GM19468 (cell line): ENCODE data around the gene OSBPL10.

Experiments
- ATAC-seq: cut with Tn5 transposase; IDR thresholded peaks from one replicate; pipeline ENCODE4 v1.9.1; 2021; ENCODE audit warnings: mild to moderate bottlenecking, moderate library complexity, moderate number of reproducible peaks; ENCODE audit not compliant: unreplicated experiment; ENCODE audit errors: extremely low read depth

Gene OSBPL10

DNA sequence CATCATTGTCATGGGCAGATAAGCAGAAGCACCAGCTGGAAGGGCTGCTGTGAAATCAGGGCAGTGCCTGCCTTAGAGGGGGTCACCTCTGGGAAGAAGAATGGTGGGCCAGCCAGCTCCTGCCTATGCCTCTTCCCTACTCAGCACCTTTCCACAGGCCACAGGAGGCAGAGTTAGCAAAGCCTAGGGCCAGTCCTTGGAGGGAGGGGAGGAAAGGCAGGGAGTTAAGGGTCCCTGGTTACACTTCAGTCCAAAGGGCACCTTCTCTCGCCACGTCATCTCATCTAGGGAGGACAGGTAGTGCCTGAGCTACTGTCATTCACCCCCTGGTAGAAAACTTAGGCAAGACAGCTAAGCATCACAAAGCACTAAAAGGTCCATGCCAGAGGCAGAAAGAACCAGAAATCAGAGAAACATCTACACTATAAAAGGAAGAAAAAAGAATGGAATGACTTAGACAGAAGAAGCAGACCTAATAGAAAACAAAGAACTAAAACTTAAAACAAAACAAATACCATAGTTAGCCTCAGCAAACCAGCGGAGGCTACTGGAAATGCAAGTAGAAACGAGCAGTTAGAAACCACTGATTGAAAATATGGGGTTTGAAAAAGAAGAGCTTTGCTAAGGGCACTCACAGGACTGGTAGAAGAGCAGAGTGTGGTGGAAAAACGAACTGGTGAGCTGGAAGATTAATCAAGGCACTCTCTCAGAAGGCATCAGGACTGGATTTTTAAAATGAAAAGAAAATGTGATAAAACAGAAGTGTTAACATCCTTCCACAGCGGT is 84.2 kb downstream of the OSBPL10 start:
- no peak for ATAC-seq

DNA sequence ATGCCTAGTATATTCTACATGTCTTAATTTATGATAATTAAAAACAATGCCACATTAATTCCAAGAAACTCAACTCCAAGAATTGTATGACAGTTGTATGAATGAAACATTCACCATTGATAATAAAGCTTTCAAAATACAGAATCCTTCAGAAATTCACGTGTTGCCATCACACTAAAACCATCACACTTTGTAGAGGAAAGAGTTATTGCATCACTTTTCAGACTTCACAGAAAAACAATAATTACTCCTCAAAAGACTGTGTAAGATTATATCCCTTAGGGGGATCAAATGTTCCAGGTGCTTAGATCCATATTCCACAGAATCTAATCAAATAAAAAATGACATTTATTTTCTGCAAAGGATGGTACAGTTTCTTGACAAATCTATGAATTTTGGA is 85.0 kb downstream of the OSBPL10 start:
- no peak for ATAC-seq

DNA sequence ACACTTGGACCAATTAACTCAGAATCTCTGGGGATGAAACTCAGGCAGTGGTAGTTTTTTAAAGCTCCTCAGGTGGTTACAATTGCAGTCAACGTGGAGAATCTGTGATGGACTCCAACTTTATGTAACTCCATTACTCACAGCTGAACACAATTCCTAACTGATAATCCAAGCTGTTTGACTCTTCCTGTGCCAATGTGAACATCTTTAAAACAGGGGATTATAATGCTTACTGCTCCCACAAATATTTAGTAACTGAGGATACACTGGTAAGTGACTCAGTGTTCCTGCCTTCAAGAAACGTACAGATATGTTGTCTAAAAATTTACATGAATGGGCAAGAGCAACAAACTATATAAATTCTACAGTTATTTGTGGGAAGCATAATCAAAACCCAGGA is 85.6 kb downstream of the OSBPL10 start:
- ATAC-seq = no peak

DNA sequence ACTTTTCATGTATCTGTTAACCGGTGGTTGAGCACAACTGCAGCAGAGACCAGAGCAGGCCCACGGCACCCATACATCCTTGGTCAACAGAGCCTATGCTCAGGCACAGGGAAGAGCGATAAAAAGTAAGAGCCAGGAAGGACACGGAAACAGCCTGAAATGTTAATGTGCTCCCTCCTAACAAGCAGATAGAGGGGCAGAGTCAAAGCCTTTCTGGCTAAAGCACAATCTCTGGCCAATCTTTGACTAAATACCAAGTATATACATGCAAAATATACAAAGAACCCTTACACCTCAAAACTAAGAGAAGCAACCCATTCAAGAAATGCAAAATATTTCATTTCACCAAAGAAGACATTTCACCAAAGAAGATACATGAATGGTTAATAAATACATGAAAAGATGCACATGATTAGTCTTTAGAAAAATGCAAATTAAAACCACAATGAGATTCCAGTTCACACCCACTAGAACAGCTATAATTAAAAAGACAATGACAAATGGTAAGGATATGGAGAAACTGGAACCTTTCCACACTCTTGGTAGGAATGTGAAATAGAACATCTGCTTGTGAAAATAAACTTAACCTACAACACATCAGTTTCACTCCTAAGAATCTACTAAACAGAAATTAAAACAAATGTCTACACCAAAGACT is 88.0 kb downstream of the OSBPL10 start:
- ATAC-seq = no peak

DNA sequence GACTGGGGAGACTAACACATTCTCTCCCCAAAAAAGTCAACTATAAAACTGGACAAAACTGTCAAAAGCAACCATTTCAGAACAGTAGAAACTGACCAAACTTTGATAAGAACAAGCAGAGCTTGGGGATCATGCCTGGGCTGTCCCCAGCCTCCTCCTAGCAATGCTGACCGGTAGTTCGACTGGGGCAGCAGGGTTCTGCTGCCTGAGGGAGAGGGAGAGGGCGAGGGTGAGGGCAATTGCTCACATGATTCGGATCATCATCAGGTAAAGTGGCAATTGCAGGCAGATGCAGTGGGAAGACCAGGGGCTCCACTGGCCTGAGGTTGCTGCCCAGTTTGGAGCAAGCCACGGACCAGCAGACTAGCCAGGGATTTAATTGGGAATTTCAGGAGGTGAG is 88.6 kb downstream of the OSBPL10 start:
- no peak for ATAC-seq

DNA sequence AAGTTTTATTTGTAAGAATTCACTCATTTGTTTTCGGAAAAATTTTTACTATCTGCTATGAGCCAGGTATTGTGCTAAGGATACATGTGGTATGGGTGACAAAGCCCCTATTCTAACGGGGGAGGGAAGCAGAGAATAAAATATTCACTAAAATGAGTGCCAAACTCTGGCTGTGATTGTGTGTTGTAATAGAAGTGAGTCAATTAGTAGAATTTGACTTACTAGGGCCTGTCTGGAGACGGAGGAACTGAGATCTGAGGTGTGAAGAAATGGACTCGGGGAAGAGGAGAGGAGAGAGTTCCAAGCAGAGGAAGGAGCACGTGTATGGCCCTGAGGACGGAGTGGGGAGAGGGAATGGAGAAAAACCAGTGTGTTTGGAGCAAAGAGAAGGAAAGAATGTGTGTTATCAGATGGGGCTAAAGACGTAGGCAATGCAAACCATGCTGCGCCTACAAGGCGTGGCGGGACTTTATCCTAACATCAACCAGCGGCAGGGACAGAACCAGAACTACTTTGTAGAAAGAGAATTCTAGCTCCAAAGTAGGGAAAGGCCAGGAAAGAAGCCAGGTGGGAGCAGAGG is 89.1 kb downstream of the OSBPL10 start:
- ATAC-seq = no peak

DNA sequence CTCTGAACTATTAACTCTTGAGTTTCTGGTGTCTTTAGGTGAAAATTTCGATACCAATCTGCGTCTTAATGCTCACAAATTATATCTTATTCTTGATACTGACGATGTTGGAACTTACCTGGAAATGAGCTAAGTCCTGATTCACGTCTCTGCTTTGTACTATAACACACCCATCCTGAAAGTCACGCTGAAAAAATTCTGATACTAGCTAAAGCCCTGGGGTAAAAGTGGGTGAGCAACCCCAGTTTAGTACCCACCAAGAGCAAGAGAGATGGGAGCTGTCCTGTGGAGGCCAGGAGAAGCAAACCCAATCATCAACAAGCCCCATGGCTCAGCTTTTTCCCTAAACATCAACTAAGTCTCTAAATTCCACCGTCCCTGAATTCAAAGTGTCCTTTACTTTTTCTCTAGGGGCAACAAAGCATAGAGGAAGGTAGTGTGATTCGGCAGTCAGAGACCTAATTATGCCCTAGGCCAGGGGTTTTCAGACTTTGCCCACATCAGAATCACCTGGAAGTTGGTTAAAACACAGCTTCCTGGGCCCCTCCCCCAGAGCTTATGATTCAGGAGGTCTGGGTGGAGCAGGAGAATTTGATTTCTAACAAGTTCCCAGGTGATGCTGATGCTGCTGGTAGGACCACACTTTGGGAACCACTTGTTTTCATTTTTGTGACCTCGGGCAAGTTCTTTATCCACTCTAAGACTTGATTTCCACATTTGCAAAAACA is 90.2 kb downstream of the OSBPL10 start:
- no peak for ATAC-seq

DNA sequence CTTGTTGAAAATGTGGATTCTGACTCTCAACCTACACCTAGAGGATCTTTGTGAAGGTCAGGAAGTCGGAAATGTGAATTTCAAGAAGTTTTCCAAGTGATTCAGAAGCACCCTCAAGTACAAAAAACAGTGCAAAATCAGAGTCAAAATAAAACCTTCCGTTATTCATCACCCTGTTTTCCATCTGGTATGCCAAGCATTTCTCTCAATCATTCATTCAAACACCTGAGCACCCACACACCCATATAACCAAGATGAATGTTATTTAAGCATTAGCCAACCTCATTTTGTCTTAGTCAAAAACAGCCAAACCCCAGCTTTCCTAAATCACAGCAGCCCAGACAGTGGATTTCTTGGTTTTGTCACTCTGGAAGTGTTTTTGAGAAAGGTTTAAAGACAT is 91.1 kb downstream of the OSBPL10 start:
- no peak for ATAC-seq

DNA sequence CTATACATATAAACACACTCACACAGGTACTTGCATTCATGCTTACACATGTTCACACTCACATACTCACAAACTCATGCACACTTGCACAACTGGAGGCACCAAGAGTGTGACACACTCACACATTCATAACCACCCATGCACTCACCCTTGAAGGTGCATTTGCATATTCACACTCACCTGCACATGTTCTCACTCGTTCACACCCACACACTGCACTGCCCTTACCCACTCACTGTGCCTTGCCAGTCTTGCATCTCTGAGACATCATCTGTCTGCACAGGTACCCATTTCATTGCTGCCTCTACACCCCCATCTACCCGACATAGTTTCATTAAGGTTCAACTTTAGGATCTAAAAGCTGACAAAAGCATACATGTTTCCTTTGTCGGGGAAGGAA is 95.8 kb downstream of the OSBPL10 start:
- ATAC-seq = no peak

DNA sequence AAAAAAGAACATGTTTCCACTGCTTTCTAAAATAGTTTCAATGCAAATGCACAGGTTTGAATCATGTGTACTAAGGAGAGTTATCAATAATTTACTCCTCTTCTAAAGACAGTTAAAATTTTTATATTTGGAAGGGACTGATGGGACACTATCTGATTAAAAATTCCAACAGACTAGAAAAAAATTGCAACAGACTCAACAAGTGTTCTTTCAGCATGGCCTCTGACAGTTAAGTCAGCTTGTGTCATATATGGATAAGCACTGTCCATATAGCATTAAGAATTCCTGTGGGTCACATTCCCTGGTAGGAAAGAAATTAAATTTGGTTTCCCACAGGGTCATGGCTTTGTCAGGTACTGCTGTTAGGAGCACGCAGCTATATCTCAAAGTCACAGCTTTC is 96.8 kb downstream of the OSBPL10 start:
- ATAC-seq = no peak

DNA sequence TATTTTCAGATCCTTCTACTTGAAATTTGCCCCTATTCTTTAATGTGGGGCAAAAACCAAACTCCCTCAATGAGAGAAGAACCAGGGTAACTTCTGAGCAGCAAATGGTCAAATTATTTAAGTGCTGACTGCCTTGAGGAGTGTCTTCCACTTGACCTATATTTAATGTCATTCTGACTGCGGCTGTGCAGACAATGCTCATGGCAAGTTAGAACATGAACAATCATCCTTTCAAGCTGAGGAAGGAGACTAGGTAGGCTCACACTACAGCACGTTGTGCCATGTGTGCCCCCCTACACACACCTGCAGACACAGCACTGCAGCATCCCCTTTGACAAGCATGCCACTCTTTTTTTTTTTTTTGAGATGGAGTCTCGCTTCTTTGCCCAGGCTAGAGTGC is 98.2 kb downstream of the OSBPL10 start:
- ATAC-seq = no peak

DNA sequence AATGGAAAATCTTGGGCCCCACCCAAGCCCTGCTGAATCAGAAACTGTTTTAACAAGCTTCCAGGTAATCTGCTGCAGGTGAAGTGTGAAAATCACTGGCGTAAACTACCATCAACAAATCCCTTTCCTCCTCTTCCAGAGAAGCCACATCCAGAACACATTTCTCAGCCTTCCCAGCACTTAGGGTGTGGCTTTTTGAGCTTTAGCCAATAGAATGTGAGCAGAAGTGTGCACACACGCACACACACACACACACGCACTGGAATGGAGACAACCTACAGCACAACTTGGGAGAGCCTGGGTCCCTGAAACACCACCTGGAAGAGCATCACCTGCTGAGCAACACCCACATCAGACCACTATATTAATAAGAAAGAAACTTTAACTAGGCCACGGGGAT is 98.6 kb downstream of the OSBPL10 start:
- no peak for ATAC-seq

DNA sequence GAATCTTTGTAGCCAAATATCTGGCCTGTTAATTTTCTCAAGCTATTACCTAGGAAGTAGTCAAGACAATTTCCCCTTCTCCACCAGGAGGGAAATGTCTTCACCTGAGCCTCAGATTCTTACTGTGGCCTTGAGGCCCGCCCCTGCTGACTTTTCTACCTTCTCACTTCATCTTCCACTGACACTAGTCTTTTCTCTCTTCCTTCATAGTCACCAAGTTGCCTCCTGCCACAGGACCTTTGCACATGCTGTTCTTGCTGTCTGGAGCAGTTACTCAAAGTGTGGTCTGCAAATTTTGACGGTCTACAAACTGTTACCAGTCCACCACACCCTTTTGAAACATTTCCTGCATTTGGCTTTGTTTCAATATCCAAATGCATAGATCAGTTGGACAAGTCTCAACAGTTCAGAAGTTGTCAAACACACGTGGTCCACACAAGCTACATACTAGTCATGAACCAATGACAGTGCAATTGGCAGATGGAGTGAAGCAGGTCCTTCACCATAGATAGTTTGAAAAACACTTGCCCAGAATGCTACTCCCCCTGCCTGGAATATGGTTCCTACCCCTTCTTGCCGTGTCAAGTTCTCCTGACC is 100.5 kb downstream of the OSBPL10 start:
- ATAC-seq = no peak

DNA sequence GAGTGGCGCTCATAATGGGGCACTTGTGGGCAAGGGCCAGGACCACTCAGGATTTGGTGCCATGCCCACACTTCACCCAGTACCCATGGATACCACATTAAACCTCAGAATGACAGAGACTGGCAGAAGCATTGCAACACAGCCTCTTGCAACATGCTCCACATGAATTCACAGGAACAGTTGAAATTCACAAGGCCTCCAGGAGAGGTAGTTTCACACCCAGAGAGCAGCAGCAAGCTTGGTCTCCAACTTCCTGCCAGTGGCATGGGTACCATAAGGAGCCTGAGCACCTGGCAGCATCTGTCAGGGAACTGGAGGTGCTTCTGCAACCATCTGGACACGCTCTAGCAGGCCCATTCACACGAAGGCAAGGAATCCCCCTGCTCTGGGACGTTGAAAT is 101.0 kb downstream of the OSBPL10 start:
- no peak for ATAC-seq

DNA sequence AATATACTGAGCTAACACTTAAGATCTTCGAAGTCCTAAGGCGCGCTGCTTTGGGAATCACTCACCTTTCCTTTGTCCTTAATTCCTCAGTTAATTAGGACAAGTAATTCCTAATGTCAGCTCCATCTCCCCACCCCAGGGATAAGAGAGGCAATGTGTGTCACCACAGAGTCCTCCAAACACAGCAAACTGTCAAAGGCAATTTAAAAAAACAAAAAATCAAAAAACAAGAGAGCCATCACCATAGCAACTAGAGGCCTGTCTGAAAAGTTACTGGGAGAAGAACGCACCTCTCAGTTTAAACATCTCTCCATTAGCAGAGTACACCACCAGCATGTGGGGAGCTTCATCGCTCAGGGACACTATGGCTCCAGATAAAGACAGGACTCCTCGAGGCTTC is 101.7 kb downstream of the OSBPL10 start:
- no peak for ATAC-seq

DNA sequence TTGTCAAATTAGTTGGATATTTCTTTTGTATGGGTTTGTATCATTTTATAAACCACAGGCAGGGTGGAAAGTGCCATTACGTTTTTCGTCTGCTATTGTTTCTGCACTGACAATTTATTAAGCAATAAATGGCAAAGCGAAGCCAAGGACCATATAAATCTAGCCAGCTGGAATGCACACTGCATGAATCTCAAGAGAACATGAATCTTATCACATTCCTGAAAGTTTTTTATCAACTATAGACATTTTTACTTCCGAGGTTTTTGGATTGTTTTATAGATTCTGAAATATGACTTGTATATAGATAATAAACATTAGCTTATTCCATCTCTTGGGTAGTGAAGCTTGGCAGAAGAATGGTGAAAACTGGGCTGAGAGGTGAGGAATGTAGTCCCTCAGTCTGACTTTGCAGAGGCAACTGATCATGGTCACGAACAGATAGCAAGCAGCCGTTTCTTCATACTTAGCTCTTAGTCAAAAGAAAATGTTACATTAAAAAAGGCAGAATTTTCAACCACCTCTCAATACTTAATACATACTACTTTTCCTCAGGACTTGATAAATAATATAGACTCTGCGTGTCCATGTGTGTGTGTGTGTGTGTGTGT is 102.7 kb downstream of the OSBPL10 start:
- no peak for ATAC-seq

DNA sequence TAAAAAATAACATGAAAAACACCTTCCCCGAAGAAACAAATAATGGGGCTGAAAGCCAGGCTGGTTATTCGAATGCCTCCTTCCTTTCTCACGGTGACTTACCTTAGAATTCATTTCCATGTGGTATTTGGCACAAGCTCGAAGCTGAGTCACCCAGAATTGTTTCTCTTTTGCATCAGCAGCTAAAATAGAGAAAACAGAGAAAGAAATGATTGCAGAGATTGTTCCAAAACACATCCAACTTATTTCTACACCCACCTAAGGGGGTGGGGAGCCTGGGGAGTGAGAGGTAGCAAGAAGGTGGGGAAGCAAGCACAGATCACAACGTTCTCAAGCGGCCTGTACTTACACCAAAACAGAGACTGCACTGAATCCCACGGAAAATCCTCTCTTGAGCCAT is 104.7 kb downstream of the OSBPL10 start:
- ATAC-seq = no peak

DNA sequence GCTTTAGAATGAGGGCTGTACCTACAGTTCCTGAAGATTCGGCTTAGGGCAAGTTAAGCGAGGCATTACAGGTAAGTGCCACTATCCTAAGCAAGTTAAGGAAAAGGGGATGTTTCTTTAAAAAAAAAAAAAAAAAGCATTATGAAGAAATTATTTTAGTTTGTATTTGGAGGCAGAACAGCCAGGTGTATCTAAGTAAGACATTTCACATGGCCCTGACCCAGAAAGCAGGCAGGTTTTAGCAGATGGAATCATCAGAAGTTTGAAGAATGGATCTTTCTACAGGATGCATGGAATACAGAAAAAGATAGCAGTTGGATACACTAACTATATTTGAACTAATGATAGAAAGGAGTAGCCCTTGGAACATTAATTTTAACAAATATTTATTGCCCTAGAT is 105.6 kb downstream of the OSBPL10 start:
- no peak for ATAC-seq

DNA sequence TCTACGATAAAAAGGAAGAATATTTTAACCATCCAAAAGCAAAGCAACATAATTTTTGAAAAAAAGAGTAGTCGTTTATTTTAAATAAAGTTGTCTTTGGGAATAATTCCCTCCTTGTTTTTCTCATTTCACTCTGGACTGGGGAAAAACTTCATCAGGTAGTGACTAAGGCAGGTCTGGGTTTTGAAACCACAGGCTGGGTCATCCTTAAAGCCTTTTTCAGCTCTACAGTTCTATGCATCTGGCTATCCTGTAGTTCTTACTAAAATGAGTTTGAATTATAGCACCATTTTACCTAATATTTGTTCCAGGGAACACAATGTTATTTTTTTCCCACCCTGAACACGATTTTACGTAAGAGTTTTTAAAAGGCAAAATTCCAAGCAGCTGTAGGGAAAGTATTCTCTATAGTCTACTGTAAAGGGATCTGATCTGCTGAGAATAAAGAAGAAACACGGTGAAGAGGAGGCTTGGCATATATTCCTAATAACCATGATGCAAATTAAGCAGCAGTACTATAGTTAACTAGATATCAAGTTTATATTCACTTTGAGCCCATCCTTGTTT is 107.7 kb downstream of the OSBPL10 start:
- no peak for ATAC-seq

DNA sequence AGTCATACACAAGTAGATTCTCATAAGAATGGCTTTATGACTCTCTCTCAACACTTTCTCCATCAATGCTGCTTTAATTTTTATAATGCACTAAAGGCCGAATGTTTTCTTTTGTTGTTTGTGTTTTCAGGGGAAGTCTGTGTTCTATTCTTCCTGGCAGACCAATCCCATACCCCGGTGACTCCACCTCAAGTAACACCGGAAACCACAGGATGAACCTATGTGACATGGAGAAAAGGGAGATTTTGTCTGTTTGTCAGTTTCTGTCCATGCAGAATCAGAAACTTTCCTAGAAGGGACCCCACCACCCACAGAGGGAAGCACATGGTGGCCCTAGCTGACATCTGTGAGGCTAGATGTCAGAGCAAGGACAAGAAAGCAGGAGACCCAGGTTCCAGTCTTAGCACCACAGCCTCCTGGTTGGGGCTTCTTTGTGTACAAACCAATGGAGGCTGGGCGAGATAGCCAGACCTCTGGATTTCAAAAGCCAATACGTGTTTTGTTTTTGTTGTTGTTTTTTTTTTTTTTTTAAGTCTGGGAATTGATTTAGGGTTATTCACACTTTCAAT is 109.0 kb downstream of the OSBPL10 start:
- ATAC-seq = no peak
